Fibroblast of pulmonary artery (primary cell): ENCODE results near the gene FMN1.

ENCODE experiments used
- DNase-seq: peaks from one replicate; pipeline ENCODE4 v3.0.0-alpha.2; 2010; ENCODE audit warnings: low read depth
- H3K4me3 ChIP-seq: replicated peaks from 2 replicates; pipeline ENCODE4 v1.5.1; 2011; ENCODE audit warnings: low read depth, mild to moderate bottlenecking, control low read depth, low read length, moderate library complexity
- TF ChIP-seq, protein P1 (sequence below): IDR thresholded peaks from 2 replicates; pipeline ENCODE4 v1.5.1; 2011; ENCODE audit warnings: mild to moderate bottlenecking, control low read depth, low read length, inconsistent platforms; ENCODE audit errors: missing control alignments

The FMN1 gene

DNA sequence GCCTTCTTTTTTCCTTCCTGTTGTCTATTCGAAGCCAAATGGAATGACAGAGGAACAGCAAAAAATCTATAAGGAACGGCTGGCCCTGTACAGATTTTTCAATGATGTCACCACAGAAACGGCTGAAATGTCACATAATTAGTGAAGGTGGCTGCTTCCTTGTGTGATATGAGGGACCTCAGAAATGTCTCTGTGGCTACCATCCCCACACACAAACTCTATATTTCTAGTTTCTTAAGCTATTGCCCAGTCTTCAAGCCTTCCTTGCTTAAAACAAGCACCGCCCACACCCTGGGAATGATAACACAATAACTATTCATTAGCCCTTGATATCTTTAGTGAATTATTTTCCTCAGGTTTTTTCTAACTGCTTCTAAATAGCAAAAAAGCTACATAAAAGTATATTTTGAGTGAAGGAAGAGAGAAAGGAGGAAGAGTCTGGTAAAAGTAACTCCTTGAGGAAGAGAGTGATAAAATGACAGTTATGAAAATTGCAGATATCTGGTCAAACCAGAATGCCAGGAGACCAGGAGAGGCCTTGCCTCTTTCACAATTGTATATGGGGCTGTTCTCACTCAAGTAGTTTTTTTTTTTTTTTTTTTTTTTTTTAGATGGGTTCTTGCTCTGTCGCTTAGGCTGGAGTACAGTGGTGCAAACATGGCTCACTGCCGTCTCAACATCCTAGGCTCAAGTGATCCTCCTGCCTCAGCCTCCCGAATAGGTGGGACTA is 38.7 kb downstream of the FMN1 start:
- no peak overlapping the region for H3K4me3 ChIP-seq
- DNase-seq = no peak
- TF ChIP-seq, protein P1, sequence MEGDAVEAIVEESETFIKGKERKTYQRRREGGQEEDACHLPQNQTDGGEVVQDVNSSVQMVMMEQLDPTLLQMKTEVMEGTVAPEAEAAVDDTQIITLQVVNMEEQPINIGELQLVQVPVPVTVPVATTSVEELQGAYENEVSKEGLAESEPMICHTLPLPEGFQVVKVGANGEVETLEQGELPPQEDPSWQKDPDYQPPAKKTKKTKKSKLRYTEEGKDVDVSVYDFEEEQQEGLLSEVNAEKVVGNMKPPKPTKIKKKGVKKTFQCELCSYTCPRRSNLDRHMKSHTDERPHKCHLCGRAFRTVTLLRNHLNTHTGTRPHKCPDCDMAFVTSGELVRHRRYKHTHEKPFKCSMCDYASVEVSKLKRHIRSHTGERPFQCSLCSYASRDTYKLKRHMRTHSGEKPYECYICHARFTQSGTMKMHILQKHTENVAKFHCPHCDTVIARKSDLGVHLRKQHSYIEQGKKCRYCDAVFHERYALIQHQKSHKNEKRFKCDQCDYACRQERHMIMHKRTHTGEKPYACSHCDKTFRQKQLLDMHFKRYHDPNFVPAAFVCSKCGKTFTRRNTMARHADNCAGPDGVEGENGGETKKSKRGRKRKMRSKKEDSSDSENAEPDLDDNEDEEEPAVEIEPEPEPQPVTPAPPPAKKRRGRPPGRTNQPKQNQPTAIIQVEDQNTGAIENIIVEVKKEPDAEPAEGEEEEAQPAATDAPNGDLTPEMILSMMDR = no peak

DNA sequence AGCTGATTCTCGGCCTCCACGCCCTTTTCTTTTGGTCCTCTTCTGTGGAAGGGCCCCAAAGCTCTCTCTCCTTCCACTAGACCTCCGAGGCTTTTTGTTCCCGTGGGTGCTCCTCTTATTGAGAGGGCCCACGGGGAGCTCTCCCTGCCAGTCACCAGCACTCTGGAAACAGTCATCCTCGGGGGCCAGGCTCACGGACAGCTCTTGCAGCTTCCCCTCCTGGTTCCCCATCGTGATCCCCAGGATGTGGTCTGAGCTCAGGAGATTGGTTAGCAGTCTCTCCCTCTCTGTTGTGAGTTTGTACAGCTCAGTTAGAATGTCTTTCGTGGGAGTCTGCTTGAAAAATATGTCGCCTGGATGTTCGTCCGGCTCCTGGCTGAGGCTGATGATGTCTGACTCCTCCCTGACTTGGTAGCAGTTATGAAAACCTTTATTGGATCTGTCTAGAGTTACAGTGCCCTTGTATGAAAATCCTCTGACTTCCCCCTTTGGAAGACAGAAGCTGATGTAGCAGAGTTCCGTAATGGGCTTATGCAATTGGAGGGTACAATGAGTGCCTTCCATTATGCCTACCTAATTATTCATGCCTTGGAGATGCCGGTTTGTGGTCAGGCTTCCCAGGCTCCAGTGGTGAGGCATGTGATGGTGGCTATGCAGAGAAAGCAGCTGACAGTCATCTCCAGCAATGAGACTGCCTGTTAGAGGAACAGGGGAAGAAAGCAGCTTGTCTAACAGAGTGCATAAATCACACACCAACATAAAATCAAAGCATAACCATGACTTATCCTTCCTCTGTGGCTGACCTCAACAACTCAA is 40.0 kb downstream of the FMN1 start:
- peak; percentile 28 for DNase-seq
- TF ChIP-seq, protein P1 = no peak
- H3K4me3 ChIP-seq = no peak overlapping the region

DNA sequence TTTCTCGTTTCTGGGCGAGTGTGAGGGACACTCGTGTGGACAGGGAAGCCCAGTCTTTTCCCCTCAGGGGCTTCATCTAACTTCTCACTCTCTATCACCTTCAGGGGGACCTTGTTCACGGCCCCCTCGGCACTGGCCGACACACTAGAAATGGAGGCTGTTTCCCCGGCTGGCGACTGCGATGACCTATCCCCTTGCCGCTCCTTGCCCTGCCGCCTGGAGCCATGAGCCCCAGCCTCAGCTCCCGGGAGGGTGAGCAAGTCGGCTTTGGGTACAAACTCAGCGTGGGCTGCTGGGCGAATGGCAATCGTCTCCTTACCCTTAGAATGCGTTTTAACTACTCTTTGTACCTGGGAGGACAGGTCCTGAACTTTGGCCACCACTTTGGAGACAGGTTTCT is 41.0 kb downstream of the FMN1 start:
- DNase-seq = no peak
- H3K4me3 ChIP-seq = no peak overlapping the region
- TF ChIP-seq, protein P1 = no peak

DNA sequence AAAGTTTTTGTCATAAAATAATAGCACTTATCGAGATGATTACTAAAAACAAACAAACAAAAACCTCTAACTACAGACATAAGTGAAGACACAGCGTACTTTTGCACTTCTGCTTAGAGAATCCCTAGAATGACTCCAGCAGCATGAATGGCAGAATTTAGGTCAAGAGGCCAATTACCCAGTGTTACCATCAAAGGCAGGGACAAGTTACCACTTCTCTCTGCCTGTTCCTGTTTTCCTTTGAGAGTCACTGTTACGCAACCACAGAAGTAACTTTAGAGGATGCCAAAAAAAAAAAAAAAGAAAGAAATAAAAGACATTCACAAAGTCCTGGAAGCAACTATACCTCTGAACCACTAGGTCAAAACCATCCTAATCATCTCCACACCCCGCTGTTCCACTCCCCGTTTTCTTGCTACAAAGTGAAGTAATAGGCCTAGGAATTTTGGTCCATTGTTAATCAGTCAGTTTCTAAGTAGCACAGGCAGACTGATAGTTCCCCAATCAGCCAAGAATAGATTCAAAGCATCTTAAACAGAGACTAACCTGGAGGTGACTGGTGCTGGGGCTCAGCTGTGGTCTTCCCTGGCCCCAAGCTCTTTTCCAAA is 41.9 kb downstream of the FMN1 start:
- TF ChIP-seq, protein P1 = no peak
- DNase-seq = peak; percentile 14
- no peak overlapping the region for H3K4me3 ChIP-seq

DNA sequence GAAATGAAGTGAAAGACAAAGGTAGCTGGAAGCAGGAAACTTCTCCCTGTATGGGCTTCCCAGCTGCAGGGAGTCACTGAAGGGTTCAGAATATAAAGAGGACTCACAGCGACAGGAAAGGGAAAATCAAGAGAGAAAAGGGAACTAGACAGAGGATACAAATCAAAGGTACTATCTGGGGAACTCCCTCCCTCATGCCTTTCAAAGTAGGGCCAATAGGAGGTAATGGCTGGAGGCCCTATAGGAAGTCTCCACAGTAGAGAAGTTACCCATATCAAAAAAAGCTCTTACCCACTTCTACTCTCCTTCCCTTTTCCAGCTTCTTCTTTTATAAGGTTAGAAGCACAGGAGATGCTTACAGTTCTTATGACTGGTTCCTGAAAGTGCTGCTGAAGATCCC is 43.5 kb downstream of the FMN1 start:
- DNase-seq = no peak
- TF ChIP-seq, protein P1 = no peak
- H3K4me3 ChIP-seq = no peak overlapping the region

DNA sequence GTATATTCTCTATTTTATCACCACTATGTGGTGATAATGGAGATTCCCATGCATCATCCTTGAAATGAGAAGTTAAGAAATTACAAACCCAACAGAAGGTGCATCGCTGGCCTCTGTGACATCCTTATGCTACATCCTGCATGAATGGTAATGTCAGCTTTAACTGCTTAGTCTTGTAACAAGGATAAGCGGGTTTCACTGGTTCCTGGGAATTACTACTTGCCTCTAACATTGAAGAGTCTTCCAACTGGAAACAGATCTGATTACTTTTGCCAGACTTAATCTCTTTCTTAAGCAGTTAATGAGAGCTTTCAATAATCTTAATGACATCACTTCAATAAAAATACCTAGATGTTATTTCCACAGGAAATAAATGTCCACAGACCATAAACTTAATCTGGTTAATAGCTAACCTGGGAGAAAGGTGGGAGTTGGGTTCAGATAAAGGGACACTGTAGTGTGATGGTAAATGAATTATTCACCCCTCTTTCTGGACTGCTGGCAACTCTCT is 44.0 kb downstream of the FMN1 start:
- H3K4me3 ChIP-seq = no peak overlapping the region
- TF ChIP-seq, protein P1 = no peak
- no peak for DNase-seq
